Stimulated activated CD8-positive, alpha-beta memory T cell treated with anti-CD3 and anti-CD28 coated beads, Interleukin-7, amount 100 ng/mL, for 24 hours (primary cell): ENCODE results near the gene LRP10.
A peak's percentile ranks its signal among the peaks of the same experiment; 100 is the strongest.
"Not testable (repeated sequence)": the region's sequence is repeated elsewhere in the genome, so short reads cannot be mapped to it uniquely, and the experiment has no call there.

Experiments used
- DNase-seq: peaks from one replicate; pipeline ENCODE4 v3.0.0-alpha.2; 2020; ENCODE audit warnings: low read depth

The LRP10 gene, protein sequence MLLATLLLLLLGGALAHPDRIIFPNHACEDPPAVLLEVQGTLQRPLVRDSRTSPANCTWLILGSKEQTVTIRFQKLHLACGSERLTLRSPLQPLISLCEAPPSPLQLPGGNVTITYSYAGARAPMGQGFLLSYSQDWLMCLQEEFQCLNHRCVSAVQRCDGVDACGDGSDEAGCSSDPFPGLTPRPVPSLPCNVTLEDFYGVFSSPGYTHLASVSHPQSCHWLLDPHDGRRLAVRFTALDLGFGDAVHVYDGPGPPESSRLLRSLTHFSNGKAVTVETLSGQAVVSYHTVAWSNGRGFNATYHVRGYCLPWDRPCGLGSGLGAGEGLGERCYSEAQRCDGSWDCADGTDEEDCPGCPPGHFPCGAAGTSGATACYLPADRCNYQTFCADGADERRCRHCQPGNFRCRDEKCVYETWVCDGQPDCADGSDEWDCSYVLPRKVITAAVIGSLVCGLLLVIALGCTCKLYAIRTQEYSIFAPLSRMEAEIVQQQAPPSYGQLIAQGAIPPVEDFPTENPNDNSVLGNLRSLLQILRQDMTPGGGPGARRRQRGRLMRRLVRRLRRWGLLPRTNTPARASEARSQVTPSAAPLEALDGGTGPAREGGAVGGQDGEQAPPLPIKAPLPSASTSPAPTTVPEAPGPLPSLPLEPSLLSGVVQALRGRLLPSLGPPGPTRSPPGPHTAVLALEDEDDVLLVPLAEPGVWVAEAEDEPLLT

GRCh38 chr14:22871224-22872032 is at the start of gene LRP10:
LRP10 (plus strand) TSS chr14:22871740; CDS start chr14:22872304, 564 bp downstream.
- peak; percentile 45 for DNase-seq

GRCh38 chr14:22822016-22822570 is 49.4 kb upstream of the LRP10 start:
- DNase-seq, result no peak

GRCh38 chr14:22822571-22823098 is 48.9 kb upstream of the LRP10 start:
- DNase-seq, result peak; percentile 17

- DNase-seq, result no peak
These were observed 46.7 kb upstream of the LRP10 start for GRCh38 chr14:22824711-22825359.

GRCh38 chr14:22829076-22829660 is 42.4 kb upstream of the LRP10 start:
- DNase-seq, result not testable (repeated sequence)

DNA sequence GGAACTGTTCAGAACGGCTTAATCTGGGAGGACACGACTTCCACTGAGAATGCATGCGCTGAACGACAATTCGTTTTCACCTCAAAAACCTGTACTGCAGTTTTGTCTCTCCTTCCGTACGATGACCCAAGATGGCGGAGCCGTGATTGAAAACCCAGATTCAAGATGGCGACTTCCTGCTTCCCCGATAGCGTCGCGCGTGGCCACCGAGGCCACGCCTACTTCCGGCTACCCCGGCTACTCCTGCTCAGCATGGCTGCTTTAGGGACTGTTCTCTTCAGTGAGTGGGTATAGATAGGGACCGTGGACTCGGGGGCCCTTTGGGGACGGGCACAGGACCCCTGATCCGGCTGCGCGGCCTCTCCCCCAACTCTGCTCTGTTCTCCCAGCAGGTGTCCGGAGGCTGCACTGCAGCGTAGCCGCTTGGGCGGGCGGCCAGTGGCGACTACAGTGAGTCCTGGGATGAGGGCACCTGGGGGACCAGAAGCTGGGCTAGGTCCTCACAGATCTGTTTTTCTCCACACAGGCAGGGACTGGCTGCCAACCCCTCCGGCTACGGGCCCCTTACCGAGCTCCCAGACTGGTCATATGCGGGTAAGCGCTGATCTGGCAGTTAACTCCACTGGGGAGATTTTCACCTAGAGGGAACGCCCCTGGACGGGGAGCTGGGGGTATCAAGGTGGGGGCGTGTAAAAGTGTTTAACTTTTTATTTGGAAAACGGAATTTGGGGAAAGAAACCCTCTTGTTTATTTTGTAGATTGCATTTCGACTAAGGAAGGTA is 41.7 kb upstream of the LRP10 start, which contains the start of gene MRPL52:
Gene MRPL52 (plus strand): TSS at position 227 of the 782 bp plus-strand sequence. CDS start 26 bp downstream, at position 253.
- DNase-seq, result peak; percentile 71

GRCh38 chr14:22830443-22831010 is 41.0 kb upstream of the LRP10 start:
- no peak for DNase-seq

- DNase-seq, result no peak
These were observed 36.0 kb upstream of the LRP10 start for GRCh38 chr14:22835505-22835904.

GRCh38 chr14:22836301-22837113 is 35.0 kb upstream of the LRP10 start, which contains the start of gene MMP14:
MMP14 (plus strand) TSS chr14:22836585; CDS start chr14:22836818, 233 bp downstream.
- no peak for DNase-seq

DNA sequence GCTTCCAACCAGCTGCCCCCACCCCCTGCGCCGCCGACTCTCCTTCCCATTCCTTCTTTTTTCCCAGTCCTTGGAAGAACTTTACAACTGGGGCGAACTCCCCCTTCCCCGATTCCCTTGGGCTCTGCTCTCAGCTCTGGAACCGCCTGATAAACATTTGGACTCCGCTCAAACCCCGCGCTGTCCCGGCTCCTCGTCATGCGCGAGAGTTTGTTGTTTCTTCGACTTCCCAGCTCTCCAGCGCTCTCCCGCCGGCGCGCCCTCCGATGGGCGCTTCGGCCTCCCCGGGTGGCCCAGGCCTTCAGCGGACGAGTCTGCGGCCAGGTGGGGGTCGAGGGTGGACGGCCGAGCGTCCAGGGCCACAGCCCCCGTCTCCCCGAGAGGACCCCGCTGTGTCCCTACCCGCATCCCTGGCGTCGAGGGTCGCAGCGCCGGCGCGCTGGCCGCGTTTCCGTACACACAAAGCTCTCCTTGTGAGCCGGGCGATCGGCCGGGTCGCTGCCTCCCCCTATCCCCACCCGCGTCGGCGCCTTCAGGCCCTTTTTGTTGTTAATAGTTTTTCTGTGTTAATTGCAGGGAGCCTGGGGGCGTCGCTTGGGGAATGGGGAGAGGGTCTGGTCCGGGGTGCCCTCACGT is 34.3 kb upstream of the LRP10 start:
- DNase-seq, result no peak

GRCh38 chr14:22837750-22838538 is 33.6 kb upstream of the LRP10 start:
- DNase-seq, result no peak

GRCh38 chr14:22838631-22839041 is 32.9 kb upstream of the LRP10 start:
- no peak for DNase-seq

- DNase-seq, result no peak
These were observed 32.3 kb upstream of the LRP10 start for GRCh38 chr14:22839159-22839779.

- DNase-seq, result no peak
These were observed 30.2 kb upstream of the LRP10 start for GRCh38 chr14:22841311-22841710.

GRCh38 chr14:22841769-22842168 is 29.8 kb upstream of the LRP10 start:
- no peak for DNase-seq

DNA sequence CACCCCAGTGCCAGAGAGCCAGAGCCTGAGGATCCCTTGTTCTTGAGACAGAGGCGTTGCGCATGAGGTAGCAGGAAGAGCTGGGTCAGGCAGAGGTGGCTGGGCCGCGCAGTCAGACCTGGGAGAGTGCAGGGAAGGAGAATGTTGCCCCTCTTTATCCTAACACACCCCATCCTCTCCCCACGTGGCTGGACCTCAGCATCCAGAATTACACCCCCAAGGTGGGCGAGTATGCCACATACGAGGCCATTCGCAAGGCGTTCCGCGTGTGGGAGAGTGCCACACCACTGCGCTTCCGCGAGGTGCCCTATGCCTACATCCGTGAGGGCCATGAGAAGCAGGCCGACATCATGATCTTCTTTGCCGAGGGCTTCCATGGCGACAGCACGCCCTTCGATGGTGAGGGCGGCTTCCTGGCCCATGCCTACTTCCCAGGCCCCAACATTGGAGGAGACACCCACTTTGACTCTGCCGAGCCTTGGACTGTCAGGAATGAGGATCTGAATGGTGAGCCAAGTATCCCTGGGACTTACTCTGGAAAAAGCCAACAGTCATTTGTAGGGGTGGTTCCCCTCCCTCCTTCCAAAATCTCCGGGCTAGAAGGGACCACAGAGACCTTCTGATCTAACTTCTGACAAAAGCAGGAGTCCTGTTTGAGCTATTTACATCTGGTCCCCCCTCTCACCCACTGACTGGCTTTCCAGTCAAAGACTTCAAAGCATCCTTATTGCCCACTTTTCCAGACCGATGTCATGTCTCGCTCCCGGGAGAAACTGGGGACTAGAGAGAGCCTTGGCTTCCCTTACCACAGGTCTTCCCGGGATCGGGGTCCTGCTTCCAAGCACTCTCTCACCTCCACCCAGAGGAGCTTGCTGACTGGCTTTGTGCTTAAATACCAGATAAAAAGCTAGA is 29.1 kb upstream of the LRP10 start:
- no peak for DNase-seq
